ENCODE results near the gene SGSM2. TPM values are rescaled to one million over a fixed set of nuclear protein-coding genes. Genes with fewer than 3 reads are reported as not detected.

SGSM2 gene
- total RNA-seq, 2 donors from 2014 or later, result 32.7 to 77.5 TPM

DNA sequence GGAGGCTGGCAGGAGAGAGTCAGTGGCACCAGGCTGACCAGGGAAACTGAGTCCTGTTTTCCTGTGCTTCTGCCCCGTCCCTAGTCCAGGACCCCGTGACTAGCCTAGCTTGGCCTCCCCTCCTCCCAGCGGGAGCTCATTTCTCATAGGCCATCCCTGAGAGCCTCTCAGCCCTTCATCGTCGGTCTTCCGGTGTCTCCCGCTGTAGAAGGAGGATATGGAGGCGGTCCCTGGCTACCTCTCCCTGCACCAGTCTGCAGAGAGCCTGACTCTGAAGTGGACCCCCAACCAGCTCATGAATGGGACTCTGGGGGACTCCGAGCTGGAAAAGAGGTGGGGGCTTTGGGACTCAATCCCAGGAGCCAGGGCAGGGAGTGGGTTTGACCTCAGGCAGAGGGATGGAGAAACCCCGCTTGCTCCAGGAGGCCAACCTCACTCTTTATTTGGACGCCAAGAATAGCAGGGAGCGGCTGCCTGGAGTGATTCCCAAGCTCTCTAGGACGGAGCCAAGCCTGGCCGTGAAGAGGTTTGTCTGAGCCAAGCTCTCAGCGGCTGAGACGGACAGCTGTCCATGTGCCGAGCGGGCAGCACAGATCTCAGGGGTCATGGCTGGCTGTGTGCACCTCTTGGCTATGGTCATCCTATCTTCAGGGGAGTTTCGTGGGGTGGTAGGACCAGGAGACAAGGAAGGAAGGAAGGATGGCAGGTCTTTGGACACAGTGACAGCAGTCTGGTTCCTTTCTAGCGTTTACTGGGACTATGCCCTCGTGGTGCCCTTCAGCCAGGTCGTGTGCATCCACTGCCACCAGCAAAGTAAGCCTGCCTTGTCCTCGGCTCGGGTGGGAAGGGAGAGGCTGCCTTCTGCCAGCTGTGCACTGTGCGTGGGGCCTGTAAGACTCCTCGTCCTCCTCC lies 26.8 kb downstream of the SGSM2 start:
- no peaks in the 10 kb centered on the region for H3K9me3 ChIP-seq
- WGBS, 2 donors, result 87 to 93% methylated on average over 14 to 26 of the region's 26 CpGs
- H3K27ac ChIP-seq, result no peak overlapping the region
- no peaks in the 10 kb centered on the region for H3K27me3 ChIP-seq
- DNase-seq, result peak in 1 of 4 donors; percentile 11
- ATAC-seq, result no peak
- no peak for TF ChIP-seq POLR2A (IDR thresholded peaks at IDR 0.05)
- TF ChIP-seq, protein P1, sequence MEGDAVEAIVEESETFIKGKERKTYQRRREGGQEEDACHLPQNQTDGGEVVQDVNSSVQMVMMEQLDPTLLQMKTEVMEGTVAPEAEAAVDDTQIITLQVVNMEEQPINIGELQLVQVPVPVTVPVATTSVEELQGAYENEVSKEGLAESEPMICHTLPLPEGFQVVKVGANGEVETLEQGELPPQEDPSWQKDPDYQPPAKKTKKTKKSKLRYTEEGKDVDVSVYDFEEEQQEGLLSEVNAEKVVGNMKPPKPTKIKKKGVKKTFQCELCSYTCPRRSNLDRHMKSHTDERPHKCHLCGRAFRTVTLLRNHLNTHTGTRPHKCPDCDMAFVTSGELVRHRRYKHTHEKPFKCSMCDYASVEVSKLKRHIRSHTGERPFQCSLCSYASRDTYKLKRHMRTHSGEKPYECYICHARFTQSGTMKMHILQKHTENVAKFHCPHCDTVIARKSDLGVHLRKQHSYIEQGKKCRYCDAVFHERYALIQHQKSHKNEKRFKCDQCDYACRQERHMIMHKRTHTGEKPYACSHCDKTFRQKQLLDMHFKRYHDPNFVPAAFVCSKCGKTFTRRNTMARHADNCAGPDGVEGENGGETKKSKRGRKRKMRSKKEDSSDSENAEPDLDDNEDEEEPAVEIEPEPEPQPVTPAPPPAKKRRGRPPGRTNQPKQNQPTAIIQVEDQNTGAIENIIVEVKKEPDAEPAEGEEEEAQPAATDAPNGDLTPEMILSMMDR (IDR thresholded peaks at IDR 0.05), result no peak
- H3K4me3 ChIP-seq, result no peak overlapping the region
- H3K4me1 ChIP-seq, result peaks cover 4% of the 10 kb centered on the region
- intact Hi-C loops (cut with DNase I), result no loop called here
- peaks cover 0 to 4% of the 10 kb centered on the region in 2 donors for H3K36me3 ChIP-seq (replicated peaks in 1 of 2; ENCODE audit: insufficient read depth in 1 of 2, low read depth in 2 of 2)

DNA sequence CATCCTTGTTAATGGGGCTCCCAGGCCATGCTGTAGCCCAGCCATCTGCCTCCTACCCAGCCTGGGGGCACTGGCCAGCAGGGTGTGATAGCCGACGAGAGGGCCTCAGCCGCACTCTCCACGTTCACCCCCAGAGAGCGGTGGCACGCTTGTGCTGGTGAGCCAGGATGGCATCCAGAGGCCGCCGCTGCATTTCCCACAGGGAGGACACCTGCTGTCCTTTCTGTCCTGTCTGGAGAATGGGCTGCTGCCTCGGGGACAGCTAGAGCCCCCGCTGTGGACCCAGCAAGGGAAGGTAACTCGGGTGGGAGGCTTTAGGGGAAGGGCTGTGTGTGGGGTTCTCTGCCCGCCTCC lies 27.4 kb downstream of the SGSM2 start:
- DNase-seq, result no peak
- Histone ChIP-seq H3K27me3 (no peaks in the 10 kb centered on the region), H3K9me3 (no peaks in the 10 kb centered on the region), H3K36me3 (replicated peaks in 1 of 2; ENCODE audit: insufficient read depth in 1 of 2, low read depth in 2 of 2) (peaks cover 0 to 4% of the 10 kb centered on the region in 2 donors), H3K4me1 (no peaks in the 10 kb centered on the region), H3K4me3 (no peak overlapping the region), H3K27ac (no peak overlapping the region)
- TF ChIP-seq POLR2A (IDR thresholded peaks at IDR 0.05), result no peak
- TF ChIP-seq, protein P1 (IDR thresholded peaks at IDR 0.05), result no peak
- no peak for ATAC-seq
- intact Hi-C loops (cut with DNase I), result no loop called here
- 78 to 91% methylated on average over 9 to 12 of the region's 12 CpGs for WGBS, 2 donors

DNA sequence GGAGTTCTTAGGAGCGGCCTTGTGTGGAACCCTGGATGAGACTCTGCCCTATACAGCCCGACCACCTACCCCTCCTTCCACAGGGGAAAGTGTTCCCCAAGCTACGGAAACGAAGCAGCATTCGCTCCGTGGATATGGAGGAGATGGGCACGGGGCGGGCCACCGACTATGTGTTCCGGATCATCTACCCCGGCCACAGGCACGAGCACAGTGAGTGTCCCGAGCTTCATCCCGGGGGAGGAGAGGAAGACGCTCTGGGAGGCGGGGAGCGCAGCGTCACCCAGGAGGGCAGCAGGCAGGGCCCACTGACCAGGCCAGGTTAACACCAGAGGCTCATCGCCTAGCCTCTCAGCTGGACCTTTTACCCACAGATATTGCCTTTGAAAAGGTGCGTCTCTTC lies 27.8 kb downstream of the SGSM2 start:
- Histone ChIP-seq H3K27me3 (no peaks in the 10 kb centered on the region), H3K9me3 (no peaks in the 10 kb centered on the region), H3K4me3 (no peak overlapping the region), H3K36me3 (replicated peaks in 1 of 2; ENCODE audit: insufficient read depth in 1 of 2, low read depth in 2 of 2) (peaks cover 0 to 4% of the 10 kb centered on the region in 2 donors), H3K4me1 (no peaks in the 10 kb centered on the region), H3K27ac (no peak overlapping the region)
- ATAC-seq, result no peak
- no peak for DNase-seq
- WGBS, 2 donors, result 94% methylated on average over 12 to 17 of the region's 20 CpGs
- TF ChIP-seq POLR2A (IDR thresholded peaks at IDR 0.05), result no peak
- TF ChIP-seq, protein P1 (IDR thresholded peaks at IDR 0.05), result no peak
- intact Hi-C loops (cut with DNase I), result no loop called here

DNA sequence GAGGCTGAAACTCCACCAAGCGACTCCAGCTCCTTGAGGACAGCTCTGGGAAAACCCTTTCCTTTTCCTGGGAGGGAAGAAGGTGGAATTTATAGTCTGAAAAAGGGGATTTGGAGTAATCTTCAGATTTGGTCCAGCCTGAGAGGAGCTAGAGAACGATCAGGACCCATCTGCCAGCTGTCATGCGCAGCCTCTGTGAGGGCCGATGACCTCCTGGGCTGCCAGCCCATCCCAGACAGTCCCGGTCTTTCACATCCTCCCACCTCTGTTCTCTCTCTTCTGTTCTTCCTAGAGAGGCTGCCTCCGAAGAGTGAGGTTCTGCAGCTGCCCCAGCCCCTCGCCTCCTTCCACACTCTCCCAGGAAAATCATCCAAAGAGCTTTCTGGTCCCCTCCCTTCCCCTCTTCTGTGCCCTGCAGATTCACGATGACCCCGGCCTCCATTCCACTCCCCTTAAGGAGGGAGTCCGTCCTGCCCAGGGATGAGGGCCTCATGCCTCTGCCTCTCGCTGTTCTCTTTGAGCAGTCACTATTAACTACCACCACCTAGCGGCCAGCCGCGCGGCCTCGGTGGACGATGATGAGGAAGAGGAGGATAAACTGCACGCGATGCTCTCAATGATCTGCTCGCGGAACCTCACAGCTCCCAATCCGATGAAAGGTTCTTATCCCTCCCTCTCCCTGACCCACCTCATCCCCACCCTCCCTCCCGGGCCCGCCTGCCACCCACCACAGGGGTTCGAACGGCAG lies 29.6 kb downstream of the SGSM2 start:
- no peaks in the 10 kb centered on the region for H3K9me3 ChIP-seq
- H3K36me3 ChIP-seq (replicated peaks in 1 of 2; ENCODE audit: insufficient read depth in 1 of 2, low read depth in 2 of 2), result peaks cover 0 to 4% of the 10 kb centered on the region in 2 donors
- intact Hi-C loops (cut with DNase I), result no loop called here
- 86 to 89% methylated on average over 23 to 26 of the region's 26 CpGs for WGBS, 2 donors
- H3K4me3 ChIP-seq, result no peak overlapping the region
- ATAC-seq, result no peak
- no peaks in the 10 kb centered on the region for H3K4me1 ChIP-seq
- TF ChIP-seq, protein P1 (IDR thresholded peaks at IDR 0.05), result no peak
- no peak for TF ChIP-seq POLR2A (IDR thresholded peaks at IDR 0.05)
- DNase-seq, result no peak
- H3K27me3 ChIP-seq, result no peaks in the 10 kb centered on the region
- H3K27ac ChIP-seq, result no peak overlapping the region

Measured in body of pancreas (tissue), 4 donors.